ENCODE measurements around the gene MED13L.

DNA sequence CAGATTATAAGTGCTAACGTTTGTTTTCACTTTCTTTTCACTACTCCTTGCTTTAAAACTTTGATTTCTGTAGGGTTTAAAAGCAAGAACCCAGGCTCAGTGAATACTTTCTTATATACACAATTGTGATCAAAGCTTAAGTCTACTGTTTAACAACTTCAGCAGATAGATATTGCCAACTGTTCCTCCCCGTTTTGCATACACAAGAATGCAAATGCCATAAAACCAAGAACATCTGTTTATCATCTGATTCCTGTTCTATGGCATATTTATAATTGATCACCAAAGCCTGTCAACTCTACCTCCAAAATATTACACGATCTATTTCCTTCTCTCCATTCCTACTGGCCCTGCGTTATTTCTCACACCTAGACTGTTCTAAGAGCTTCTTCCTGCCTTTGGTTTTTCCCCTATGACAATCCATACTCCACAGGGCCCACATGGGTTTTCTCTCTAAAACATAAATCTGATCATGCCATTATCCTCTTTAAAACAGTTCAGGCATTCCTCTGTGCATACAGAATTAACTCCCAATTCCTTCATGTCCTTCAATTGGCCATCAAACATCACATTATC lies 15.9 kb downstream of the MED13L start:
- no peak for TF ChIP-seq CTCF (IDR thresholded peaks at IDR 0.05)
- no peak for TF ChIP-seq POLR2A (IDR thresholded peaks at IDR 0.05)
- no peak for TF ChIP-seq POLR2AphosphoS5 (IDR thresholded peaks at IDR 0.05)
